Spleen (tissue), 11 donors: ENCODE results near the gene TOR4A. TPM values are rescaled to one million over a fixed set of nuclear protein-coding genes. Genes with fewer than 3 reads are reported as not detected.

ENCODE experiments used
- DNase-seq: peaks from one replicate; pipeline ENCODE4 v3.0.0-alpha.2; 2020
- H3K27ac ChIP-seq, 8 donors: fragments of 200-600 bp; sonication (generic) in 7 of 8; 1 replicate in 4 of 8; 2 replicates in 4 of 8; pipeline versions ENCODE4 v1.5.0 to v1.8.0; 2016 to 2021; ENCODE audit warnings: inconsistent platforms in 4 of 8, mild to moderate bottlenecking in 4 of 8, moderate library complexity in 1 of 8
- H3K27me3 ChIP-seq, 7 donors: fragments of 200-600 bp; sonication (generic) in 6 of 7; replicated peaks in 1 of 7; 1 replicate in 4 of 7; 2 replicates in 3 of 7; pipeline versions ENCODE4 v1.5.0 to v1.8.0; 2016 to 2021; ENCODE audit warnings: inconsistent platforms in 3 of 7, mild to moderate bottlenecking in 1 of 7
- H3K36me3 ChIP-seq, 6 donors: fragments of 200-600 bp; sonication (generic) in 5 of 6; 1 replicate in 4 of 6; 2 replicates in 2 of 6; pipeline versions ENCODE4 v1.5.0 to v1.8.0; 2016 to 2021; ENCODE audit warnings: inconsistent platforms in 2 of 6
- H3K4me1 ChIP-seq, 6 donors: fragments of 200-600 bp; sonication (generic) in 5 of 6; 1 replicate in 3 of 6; 2 replicates in 3 of 6; pipeline versions ENCODE4 v1.5.0 to v1.8.0; 2016 to 2021; ENCODE audit warnings: inconsistent platforms in 3 of 6
- H3K4me3 ChIP-seq, 8 donors: fragments of 200-600 bp; sonication (generic) in 7 of 8; 1 replicate in 4 of 8; 2 replicates in 4 of 8; pipeline versions ENCODE4 v1.5.0 to v1.8.0; 2016 to 2021; ENCODE audit warnings: inconsistent platforms in 4 of 8, mild to moderate bottlenecking in 4 of 8, moderate library complexity in 2 of 8
- H3K9me3 ChIP-seq, 8 donors: fragments of 200-600 bp; sonication (generic) in 7 of 8; 1 replicate in 4 of 8; 2 replicates in 4 of 8; pipeline versions ENCODE4 v1.5.0 to v1.8.0; 2016 to 2021; ENCODE audit warnings: inconsistent platforms in 4 of 8
- CTCF ChIP-seq, 11 experiments: fragments of 200-600 bp in 7 of 11; fragments of 450-650 bp in 4 of 11; sonication (generic) in 4 of 11; IDR thresholded peaks in 8 of 11; conservative IDR thresholded peaks in 3 of 11; 1 replicate in 7 of 11; 2 replicates in 4 of 11; pipeline versions ENCODE4 v1.4.0 to v1.8.0; 2016 to 2021; ENCODE audit warnings: antibody characterized with exemption in 11 of 11, inconsistent platforms in 4 of 11, mild to moderate bottlenecking in 1 of 11
- POLR2A ChIP-seq, 3 donors: fragments of 450-650 bp; IDR thresholded peaks; one replicate each; pipeline ENCODE4 v1.5.1; 2017; ENCODE audit warnings: antibody characterized with exemption in 3 of 3, mild to moderate bottlenecking in 1 of 3
- POLR2AphosphoS5 ChIP-seq, 3 donors: sonication (generic); formaldehyde crosslinking; IDR thresholded peaks; one replicate each; pipeline ENCODE4 v1.5.1; 2017; ENCODE audit warnings: antibody characterized with exemption in 3 of 3
- WGBS, 5 donors: extraction: QIAGEN DNeasy Blood & Tissue Kit in 3 of 5; methylation state at CpG; one replicate each; pipeline versions ENCODE4 v1.1.5 to v1.1.7; 2013 to 2018; 5-methylcytosine and 5-hydroxymethylcytosine counted together
- intact Hi-C: fragments of 100-400 bp; cut with DNase I; formaldehyde crosslinking; loops from one replicate; pipeline ENCODE4 v1.15.0; 2023; ENCODE audit warnings: low total_unique reads
- polyA plus RNA-seq, 3 donors: library from polyadenylated mRNA; stranded (reverse); fragments of 200-250 nt; gene quantifications; one replicate each; pipeline ENCODE4 v1.2.1, GENCODE V29; 2013
- total RNA-seq, 7 donors: library from RNA; depleted of rRNA in 3 of 7; stranded (reverse); fragments of >200 nt in 3 of 7; fragmentation: NEBNext Ultra II Directional in 4 of 7; extraction: Animal tissue kit (Norgen Biotek cat#: 25700) in 4 of 7; gene quantifications; one replicate each; pipeline versions ENCODE4 v1.1.0 to v1.2.1, GENCODE V29; 2016 to 2021
- donor health status: healthy with polysubstance abuse.
- donor health status: DM: no; HTN: no; CAD: no; lungs with moderate emphysema.
- donor health status: DM: no; HTN: no; CAD: no.
- donor health status: Bipolar disorder and iron deficiency.
- donor health status: healthy.
- donor health status: DM: no; HTN: no; CAD: no.
- donor health status: DM: yes; HTN: yes; CAD: no.

The TOR4A gene
- total and polyA plus RNA-seq, 10 donors, result 3.2 to 39.9 (median 26.2) TPM

DNA sequence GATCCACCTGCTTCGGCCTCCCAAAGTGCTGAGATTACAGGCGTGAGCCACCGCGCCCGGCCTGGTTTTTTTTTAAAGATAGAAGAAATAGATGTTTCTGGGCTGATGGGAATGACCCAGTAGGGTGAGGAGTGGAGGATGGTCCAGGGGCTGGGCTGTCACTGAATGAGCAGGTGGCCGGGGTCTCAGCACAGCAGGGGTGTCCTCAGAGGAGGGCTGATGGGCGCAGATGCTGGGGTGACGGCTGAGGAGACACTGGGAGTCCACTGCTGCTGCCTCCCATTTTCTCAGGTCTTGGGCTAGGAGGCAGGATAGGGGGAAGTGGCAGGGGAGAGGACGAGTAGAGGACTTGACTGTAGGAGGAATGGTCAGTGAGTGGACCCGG is 2.3 kb upstream of the TOR4A start:
- no peak overlapping the region for H3K4me3 ChIP-seq

DNA sequence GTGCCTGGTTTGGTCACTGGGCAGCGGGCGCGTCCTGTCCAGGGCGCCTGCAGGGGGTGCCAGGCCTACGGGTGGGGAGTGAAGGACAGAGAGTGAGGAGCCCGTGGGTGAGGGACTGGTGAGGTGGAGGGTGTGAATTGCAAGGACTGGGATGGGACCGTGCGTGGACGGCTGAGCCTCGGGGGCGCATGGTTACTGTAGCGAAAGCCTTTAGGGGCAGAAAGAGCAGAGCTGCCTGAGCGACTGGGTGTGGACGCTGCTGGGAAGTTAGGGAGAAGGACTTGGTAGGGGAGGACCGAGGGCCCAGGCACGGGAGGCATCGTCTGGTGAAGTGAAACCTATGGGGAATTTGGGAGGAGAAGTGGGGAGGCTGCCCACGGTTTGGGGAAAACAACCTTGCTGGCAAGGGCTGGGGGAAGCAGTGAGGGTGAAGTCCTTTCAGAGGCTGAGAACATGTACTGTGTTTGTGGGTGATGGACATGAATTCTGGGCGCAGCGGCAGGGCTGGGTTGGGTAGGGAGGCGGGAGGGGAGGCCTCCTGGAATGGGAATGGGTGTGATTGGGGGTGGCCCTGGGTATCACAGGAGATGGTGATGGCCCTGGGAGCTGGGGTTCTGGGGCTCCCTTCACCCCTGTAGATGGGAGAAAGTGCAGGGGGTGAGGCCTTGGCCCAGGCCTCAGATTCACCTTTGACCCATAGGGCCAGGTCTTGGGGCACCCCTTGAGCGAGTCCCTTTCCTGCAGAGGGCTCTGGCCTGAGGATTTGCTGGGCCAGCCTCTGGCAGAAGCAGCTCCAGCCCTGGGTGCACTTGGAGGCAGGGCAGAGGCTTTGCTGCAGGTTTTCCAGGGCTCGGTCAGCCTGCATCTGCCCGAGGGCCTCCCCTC is 1.7 kb upstream of the TOR4A start:
- intact Hi-C loops, result no loop called here
- TF ChIP-seq POLR2AphosphoS5 (IDR thresholded peaks at IDR 0.05) (peak; percentile 5 to 46 (median 6)), POLR2A (IDR thresholded peaks at IDR 0.05) (no peak), CTCF (IDR thresholded peaks at IDR 0.05 in 8 of 11, conservative IDR thresholded peaks at IDR 0.05 in 3 of 11) (no peak)
- no peak overlapping the region for H3K4me3 ChIP-seq
- peak overlapping the region in 7 of 8 donors; percentile 84 to 95 (median 93) for H3K27ac ChIP-seq
- peak; percentile 75 for DNase-seq
- no peaks in the 10 kb centered on the region for H3K27me3 ChIP-seq
- H3K9me3 ChIP-seq, result no peaks in the 10 kb centered on the region
- peaks cover 0 to 54% (median 38%) of the 10 kb centered on the region in 6 donors for H3K36me3 ChIP-seq
- 75 to 82% (median 78%) methylated on average over 22 to 24 of the region's 24 CpGs for WGBS, 5 donors
- H3K4me1 ChIP-seq, result peaks cover 8 to 93% (median 63%) of the 10 kb centered on the region in 6 donors

More for the DNA sequence above, 2.3 kb upstream of the TOR4A start:
- Histone ChIP-seq H3K27ac (peak overlapping the region in 3 of 8 donors; percentile 92 to 95 (median 94)), H3K27me3 (no peaks in the 10 kb centered on the region), H3K4me1 (peaks cover 8 to 92% (median 60%) of the 10 kb centered on the region in 6 donors), H3K9me3 (no peaks in the 10 kb centered on the region), H3K36me3 (peaks cover 0 to 54% (median 37%) of the 10 kb centered on the region in 6 donors)
- 79 to 90% (median 88%) methylated on average over 10 of the region's 10 CpGs for WGBS, 5 donors
- DNase-seq, result peak; percentile 64
- TF ChIP-seq POLR2AphosphoS5 (IDR thresholded peaks at IDR 0.05), result no peak
- no peak for TF ChIP-seq POLR2A (IDR thresholded peaks at IDR 0.05)
- TF ChIP-seq CTCF (IDR thresholded peaks at IDR 0.05 in 8 of 11, conservative IDR thresholded peaks at IDR 0.05 in 3 of 11), result no peak
- intact Hi-C loops, result no loop called here

DNA sequence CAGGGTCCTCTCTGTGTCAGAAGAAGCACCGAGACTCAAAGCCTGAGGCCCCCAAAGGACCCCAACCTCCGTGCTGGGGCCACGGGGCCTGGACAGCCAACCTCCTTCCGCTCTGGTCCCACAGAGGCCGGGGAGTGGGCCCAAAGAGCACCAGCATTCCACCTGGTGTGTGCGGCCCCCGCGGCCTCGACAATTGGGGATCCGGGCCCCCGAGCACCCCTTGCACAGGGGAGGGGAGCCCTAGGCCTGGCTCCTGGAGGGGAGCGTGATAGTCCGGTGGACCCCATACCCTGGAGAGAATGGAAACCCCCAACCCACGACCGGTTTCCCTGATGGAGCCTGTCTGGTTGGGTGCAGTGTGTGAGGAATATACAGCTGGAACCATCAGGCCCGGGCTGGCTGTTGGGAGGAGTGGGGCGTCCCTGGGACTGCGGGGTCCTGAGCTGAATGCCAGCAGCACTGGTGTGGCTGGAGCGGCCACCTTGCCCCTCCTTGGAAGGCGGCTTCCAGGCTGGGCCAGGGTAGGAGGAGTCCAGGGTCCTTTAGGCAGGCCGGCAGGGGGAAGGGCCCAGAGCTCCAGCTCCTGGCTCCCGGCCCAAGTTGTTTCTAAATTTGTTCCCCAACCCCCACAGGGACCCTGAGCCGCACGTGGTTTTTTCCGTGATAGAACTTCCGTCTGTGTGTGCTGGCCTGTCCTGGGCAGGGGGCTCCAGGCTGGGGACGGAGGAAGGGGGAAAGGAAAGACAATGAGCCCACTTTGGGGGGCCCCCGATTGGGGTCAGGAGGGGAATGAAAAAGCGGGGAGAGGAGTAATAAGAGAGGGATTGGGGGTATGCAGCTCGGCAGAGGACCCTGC is 825 bp upstream of the TOR4A start:
- 40 to 48% (median 43%) methylated on average over 24 to 30 of the region's 30 CpGs for WGBS, 5 donors
- intact Hi-C loops, result no loop called here
- Histone ChIP-seq H3K27ac (peak overlapping the region; percentile 84 to 95 (median 92)), H3K9me3 (no peaks in the 10 kb centered on the region), H3K27me3 (no peaks in the 10 kb centered on the region), H3K4me1 (peaks cover 8 to 93% (median 66%) of the 10 kb centered on the region in 6 donors), H3K4me3 (peak overlapping the region; percentile 54 to 91 (median 66)), H3K36me3 (peaks cover 0 to 56% (median 35%) of the 10 kb centered on the region in 6 donors)
- peak; percentile 83 for DNase-seq
- TF ChIP-seq POLR2AphosphoS5 (IDR thresholded peaks at IDR 0.05) (peak in 1 of 3 donors; percentile 12), POLR2A (IDR thresholded peaks at IDR 0.05) (no peak)

DNA sequence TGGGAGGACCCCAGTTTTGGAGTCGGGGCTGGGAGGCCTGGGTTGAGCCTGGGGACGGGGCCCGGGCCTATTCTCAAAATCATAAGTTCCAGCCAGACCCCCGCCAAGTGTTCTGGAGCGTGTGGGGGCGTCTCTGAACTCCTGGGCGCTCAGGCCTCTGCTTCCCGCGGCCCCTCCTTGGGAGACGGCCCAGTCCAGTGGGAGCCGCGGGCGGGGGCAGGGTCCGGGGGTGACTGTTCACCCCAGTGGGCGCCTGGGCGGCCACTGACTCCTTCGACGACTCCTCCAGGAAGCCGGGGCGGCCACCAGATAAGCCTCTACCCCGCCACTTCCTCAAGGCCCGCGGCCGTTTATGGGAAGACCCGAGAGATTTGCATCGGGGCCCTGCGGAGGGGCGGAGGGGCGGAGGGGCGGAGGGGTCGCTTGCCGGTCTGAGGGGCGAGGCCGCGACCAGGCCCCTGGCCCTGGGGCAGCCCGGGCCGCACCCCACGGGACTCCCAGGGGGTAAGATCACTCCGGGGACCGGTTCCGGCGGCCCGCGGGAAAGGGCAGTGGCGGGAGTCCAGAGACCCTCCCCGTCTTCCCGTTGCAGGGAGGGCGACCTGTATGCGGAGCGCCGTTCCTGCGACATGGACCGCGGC is 655 bp downstream of the TOR4A start:
- Histone ChIP-seq H3K9me3 (no peaks in the 10 kb centered on the region), H3K4me3 (peak overlapping the region; percentile 54 to 91 (median 66)), H3K4me1 (peaks cover 11 to 96% (median 80%) of the 10 kb centered on the region in 6 donors), H3K27me3 (no peaks in the 10 kb centered on the region), H3K36me3 (peaks cover 0 to 56% (median 22%) of the 10 kb centered on the region in 6 donors), H3K27ac (peak overlapping the region; percentile 84 to 95 (median 92))
- TF ChIP-seq POLR2A (IDR thresholded peaks at IDR 0.05) (no peak), CTCF (IDR thresholded peaks at IDR 0.05 in 8 of 11, conservative IDR thresholded peaks at IDR 0.05 in 3 of 11) (no peak), POLR2AphosphoS5 (IDR thresholded peaks at IDR 0.05) (no peak)
- intact Hi-C loops, result no loop called here
- DNase-seq, result peak; percentile 89
- 7 to 12% (median 11%) methylated on average over 13 to 54 of the region's 54 CpGs for whole genome bisulfite sequencing, 5 donors
